HG03095 (cell line): ENCODE results near the gene METAP2.
"Not testable (repeated sequence)": the region's sequence is repeated elsewhere in the genome, so short reads cannot be mapped to it uniquely, and the experiment has no call there.

Source experiments
- ATAC-seq: cut with Tn5 transposase; IDR thresholded peaks from one replicate; pipeline ENCODE4 v1.9.1; 2021; ENCODE audit warnings: moderate library complexity; ENCODE audit not compliant: unreplicated experiment

METAP2 gene

DNA sequence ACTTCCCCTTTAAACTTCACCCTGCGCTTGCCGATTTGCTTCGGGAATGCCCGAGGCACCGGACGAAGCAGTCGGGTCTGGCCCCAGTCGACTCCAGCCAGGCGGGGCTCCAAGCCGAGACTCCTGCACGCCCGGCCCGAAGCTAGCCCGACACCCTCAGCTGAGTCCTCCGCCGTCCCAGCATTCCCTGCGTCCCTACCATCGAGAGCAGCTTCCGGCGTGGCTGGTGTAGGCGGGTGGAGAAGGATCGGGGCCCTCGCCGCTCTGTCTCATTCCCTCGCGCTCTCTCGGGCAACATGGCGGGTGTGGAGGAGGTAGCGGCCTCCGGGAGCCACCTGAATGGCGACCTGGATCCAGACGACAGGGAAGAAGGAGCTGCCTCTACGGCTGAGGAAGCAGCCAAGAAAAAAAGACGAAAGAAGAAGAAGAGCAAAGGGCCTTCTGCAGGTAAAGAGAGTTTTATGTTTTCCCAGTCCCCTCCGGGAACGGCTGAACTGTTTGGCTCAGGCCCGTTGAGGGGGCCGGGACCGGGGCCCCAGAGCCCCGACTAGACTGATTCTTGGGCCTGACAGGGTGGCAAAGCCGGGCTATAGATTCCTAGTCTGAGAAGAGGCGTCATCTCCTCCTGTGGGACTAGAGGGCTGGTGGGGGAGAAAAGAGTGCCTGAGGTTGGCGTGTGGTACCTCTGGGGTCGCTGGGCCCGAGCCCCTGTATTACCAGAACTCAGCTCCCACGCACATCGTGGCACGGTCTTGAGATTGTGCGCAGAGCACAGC is at the start of gene METAP2:
Gene METAP2, plus strand, starts transcription at position 269 of the 776 bp plus-strand sequence. Its CDS starts 28 bp downstream, at position 297.
- peak; percentile 98 for ATAC-seq

DNA sequence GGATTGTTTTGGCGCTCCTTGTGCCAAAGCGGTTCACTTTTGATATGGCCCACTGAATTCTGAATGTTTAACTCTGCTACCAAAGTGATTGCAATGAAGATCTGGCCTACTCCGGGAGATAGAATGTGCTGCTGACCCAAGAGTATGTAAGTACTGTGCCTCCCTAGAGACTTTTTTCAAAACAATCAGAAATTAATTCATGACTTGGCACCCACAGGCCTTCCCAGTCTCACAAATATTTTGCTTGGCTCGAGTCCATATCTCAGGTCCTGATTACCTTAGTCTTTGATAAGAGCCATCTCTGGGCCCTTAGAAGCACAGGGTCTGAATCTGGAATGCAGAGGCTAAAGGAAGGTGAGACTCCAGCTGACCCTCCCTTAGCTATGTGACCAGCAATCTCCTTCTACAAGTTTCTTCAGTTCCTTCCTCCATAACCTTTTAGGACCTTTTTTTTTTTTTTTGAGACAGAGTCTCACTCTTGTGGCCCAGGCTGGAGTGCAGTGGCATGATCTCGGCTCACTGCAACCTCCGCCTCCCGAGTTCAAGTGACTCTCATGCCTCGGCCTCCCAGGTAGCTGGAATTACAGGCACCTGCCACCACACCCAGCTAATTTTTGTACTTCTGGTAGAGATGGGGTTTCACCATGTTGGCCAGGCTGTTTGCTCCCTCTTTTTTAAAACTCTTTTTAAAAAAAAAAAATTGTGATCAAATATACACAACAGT is 49.5 kb upstream of the METAP2 start:
- no peak for ATAC-seq

DNA sequence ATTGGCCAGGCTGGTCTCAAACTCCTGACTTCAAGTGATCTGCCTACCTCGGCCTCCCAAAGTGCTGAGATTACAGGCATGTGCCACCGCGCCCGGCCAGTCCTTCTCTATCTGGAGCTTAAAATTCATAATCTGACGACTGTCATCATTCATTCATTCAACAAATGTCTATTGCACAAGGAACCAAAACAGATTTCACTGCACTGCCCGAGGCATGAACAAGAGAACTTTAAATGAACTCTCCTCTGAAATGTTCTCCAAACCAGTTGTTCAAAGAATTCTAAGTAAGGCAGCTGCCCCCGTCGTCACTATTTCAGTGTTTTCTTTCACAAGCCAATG is 44.8 kb upstream of the METAP2 start:
- no peak for ATAC-seq

DNA sequence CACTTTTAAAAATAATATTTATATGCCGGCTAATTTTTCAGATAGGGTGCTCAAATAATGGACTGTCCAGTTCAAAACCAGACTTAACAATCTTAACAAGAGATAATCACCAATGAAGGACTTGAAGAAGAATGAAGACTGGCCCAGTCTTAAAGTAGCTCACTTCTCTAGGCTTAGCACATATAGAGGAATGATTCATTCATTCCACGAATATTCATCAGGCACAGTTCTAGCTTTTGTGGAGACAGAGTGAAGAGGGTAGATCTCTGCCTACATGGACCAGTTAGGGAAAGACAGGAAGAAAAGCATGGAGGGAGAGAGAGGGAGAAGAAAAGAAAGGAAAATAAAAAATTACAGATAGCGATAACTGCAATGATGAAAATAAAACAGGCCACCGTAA is 42.8 kb upstream of the METAP2 start:
- ATAC-seq = no peak

DNA sequence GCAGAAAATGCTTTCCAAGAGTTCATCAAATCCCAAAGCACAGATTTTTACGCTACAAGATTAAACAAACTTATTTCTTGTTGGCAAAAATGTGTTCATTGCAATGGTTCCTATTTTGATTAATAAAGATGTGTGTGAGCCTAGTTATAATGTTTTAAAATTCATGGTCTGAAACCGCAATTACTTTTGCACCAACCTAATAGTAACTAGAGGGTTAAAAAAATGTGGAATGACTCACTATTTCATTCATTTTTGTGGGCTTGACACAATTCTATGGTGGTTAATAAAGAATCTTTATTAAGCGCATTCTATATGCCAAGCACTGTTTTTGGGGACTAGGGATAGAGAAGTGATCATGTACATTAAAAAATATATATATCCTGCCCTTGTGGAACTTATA is 38.6 kb upstream of the METAP2 start:
- ATAC-seq = no peak

DNA sequence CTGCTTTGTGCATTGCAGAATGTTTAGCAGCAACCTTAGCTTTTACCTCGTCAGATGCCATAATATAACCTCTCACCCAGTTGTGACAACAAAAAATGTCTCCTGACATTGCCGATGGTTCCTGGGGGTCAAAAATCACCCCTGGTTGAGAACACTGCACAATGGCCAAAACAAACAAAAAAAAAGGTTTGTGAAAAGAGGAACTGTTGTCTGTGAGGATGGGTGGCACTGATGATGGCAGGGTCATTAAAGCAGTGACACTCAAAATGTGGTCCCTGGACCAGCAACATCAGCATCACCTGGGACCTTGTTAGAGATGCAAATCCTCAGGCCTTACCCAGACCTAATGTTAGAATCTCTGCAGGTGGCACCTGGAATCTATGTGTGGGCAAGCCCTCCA is 36.4 kb upstream of the METAP2 start:
- no peak for ATAC-seq

DNA sequence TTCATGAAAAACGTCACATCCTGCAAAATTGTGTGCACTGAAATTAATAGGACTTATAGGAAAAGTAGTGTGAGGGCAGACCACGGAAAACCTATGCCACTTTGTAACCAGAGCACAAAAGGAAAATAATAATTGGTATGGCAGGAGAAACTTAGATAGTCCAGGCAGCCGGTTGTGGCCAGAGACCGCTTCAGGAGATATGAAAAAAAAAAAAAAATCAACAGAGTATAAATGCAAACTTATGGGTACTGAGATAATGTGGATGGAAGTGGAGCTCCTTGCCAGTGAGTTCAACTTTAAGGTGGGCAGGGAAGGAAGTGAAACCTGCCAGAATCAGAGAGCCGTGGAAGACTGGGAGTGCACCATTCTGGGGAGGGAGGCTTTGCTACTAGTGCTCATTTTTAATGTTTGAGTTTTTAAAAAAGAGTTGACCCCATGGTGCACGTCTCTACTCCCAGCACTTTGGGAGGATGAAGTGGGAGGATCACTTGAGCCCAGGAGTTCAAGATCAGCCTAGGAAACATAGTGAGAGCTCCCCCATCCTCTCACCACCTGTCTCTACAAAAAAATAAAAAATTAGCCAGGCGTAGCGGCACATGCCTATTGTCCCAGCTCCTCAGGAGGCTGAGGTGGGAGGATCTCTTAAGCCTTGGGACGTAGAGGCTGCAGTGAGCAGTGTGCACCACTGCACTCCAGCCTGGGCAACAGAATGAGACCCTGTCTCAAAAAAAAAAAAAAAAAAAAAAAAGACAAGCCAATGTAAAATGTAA is 34.3 kb upstream of the METAP2 start:
- ATAC-seq = no peak

DNA sequence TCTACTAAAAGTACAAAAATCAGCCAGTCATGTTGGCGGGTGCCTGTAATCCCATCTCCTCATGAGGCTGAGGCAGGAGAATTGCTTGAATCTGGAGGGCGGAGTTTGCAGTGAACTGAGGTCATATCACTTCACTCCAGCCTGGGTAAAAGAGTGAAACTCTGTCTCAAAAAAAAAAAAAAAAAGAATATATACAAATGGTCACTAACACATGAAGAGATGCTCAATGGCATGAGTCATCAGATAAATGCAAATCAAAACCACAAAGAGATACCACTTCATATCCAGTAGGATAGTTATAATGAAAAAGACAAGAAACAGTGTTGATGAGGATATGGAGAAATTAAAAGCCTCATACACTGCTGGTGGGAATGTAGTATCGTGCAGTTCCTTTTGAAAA is 33.6 kb upstream of the METAP2 start:
- ATAC-seq = no peak

DNA sequence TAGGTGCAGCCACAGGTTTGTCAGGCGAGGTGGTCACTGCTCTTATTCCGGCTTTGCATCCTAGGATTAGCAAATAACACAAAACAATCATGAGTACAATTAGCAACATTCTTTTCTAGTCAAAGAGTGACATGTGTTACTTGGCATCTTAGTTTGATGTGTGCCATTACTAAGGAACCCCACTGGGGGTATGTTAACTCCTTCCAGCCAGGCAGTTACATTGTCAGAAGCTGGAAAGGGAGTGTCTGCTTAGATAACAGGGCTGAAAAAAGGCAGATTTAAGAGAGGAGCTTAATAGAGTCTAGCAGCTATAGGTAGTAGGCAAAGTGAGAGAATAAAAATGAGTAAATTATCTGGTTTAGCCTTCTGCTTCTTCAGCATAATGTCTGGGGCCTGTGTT is 30.5 kb upstream of the METAP2 start:
- no peak for ATAC-seq

DNA sequence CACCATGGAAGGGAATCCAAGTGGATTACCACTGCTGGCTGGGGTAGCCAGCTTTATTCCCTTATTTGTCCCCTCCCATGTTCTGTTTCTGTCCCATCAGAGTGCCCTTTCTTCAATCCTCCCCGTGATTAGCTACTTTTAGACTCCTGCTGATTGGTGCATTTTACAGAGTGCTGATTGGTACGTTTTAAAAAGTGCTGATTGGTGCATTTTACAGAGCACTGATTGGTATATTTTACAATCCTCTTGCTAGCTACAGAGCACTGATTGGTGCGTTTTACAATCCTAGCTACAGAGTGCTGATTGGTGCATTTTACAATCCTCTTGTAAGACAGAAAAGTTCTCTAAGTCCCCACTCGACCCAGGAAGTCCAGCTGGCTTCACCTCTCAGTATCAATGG is 28.9 kb upstream of the METAP2 start:
- not testable (repeated sequence) for ATAC-seq

DNA sequence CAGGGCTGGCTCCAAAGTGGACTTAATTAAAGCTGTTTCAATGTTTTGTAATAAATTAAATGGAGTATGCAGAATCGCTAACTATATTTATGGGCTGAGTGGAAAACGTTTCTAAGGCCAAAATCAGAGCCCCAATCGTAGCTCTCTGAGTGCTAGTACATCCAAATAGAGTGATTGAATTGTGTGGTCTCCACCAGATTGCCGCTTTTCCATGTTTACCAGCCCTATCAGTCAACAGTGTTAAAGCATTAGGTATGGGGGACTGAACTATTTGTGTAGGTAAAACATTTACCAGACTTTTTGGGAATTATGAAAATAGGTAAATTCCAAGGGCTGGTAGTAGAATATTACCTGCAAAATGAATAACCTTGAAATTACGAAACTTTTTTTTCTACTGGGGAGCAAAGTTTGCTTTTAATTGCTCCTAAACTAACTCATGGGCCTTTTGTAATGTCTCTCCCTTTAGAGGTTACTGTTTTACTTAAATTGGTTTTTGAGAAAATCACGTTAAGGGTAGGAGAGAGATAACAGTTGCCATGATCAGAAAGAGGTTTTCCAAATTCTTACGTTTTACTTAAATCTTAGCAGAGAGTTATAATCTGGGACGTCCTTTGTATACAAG is 28.0 kb upstream of the METAP2 start:
- no peak for ATAC-seq

DNA sequence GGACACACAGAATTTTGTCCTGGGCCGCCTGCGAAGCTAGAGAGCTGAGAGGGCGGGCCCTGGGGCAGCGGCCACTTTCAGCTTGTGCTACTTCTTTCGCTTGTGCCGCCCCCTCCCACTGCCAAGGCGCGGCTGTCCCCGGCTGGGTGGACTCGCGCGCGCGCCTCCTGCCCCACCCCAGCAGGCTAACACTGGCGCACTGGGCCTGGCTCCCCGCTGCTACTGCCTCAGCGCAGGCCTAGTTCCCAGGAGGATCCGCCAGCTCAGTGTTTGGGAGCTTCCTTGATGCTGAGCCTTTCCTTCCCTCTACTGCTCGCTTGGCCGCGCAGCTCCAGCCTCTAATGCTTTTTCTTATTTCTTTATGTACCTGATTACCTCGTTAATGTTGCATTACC is 27.4 kb upstream of the METAP2 start:
- no peak for ATAC-seq

DNA sequence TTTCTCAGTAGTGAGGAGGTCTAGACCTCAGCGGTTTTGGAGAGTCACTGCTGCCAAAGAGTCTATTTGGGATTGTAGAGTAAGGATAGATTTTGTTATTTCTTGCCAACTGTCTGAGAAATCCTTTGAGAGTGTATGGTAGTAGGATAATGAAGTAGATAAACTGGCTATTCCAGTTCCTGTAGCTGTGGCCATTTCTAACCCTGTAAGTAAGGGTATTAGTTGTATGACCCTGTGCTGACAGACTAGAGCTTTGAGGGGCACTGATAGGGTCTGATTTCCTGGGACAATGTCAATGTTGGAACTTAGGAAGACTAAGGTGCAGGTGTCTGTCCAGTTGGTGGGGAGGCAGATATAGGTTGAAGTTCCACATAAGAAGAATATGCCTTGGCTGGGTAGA is 24.3 kb upstream of the METAP2 start:
- ATAC-seq = not testable (repeated sequence)

DNA sequence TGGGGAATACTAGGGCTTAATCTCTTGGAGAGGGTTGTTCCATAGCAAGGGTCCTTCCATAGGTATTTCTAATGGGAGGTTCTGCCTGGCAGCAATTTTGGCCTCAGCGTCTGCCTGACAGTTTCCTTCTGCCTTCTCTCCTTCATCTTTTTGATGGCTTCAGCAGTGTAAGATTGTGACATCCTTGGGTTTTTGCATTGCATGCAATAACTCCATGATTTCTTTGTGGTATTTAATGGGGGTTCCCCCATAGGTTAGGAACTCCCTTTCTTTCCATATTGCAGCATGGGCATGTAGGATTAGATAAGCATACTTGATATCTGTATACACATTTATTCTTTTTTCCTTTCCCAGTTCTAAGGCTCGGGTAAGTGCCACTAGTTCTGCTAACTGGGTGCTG is 21.5 kb upstream of the METAP2 start:
- not testable (repeated sequence) for ATAC-seq

DNA sequence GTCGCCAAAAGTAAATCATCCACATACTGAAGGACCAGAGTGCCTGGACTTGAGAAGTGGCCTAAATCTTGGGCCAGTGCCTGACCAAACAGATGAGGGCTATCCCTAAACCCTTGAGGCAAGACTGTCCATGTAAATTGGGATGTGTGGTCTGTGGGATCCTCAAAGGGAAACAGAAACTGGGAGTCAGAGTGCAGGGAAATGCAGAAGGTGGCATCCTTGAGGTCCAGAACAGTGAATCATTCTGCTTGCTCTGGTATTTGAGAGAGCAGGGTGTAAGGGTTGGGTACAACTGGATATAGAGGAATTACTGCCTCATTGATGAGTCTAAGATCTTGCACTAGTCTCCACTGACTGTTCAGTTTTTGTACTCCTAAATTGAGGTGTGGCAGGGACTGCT is 20.1 kb upstream of the METAP2 start:
- ATAC-seq = not testable (repeated sequence)

DNA sequence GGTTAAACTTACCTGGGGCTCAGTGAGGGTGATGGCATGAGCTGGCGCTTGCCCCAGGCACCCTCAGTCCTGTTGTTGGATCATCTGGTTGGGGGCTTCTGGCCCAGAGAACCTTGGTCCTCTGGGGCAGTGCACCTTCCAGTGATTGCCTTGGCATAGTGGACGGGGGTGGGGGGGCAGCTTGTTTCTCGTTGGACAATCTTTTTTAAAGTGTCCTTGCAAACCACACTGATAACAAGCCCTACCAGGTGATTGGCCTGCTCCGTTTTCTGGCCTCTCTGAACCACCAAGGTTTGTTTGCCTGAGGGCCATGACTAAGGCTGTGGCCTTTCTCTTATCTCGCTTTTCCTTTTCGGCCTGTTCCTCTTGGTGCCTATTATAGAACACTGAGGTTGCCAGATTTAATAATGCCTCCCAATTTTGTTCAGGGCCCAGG is 19.2 kb upstream of the METAP2 start:
- ATAC-seq = not testable (repeated sequence)

DNA sequence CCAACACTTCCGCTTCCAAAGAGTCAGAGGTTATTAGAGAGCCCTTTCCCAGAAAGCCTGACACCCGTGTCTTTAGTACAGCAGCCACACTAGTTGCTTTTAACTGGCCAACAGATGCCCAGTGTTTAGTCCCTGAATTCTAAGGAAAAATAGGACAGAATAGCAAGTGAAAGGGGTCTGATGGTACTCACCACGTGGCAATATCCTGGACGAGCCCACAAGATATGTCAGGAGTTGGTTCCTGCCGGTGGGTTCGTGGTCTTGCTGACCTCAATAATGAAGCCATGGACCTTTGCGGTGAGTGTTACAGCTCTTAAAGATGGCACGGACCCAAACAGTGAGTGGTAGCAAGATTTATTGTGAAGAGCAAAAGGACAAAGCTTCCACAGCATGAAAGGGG is 16.3 kb upstream of the METAP2 start:
- ATAC-seq = not testable (repeated sequence)

DNA sequence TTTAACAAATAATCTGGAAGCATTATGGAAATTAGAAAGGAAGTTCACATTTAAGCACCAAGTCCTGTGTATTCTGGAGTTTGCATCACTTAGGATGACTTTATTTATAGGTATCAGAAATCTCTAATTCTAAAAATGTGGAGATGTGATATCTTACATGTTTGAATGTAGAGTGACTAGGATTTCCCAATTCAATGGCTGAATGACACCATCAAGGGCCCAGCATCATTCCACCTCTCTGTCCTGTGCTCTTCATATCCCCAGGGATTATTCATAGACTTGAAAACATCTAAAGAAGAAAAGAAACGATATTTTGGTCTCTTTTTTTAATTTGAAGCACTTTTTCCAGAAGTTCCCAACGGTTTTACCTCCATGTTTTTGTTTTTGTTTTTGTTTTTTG is 15.2 kb upstream of the METAP2 start:
- no peak for ATAC-seq

DNA sequence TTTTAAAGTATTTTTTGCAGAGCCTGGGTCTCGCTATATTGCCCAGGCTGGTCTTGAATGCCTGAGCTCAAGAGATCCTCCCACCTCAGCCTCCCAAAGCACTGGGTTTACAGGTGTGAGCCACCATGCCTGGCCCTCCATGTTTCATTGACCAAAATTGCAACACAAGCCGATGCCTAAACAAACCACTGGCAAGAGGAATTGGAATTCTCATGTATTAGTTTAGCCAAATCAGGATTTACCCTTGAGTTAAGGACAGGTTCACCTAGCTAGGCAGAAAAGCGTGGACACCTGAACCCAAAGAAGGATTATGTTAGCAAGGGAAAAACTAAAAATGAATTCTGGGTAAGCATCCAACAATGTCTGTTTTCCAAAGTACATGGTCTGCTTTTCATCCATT is 14.6 kb upstream of the METAP2 start:
- ATAC-seq = no peak

DNA sequence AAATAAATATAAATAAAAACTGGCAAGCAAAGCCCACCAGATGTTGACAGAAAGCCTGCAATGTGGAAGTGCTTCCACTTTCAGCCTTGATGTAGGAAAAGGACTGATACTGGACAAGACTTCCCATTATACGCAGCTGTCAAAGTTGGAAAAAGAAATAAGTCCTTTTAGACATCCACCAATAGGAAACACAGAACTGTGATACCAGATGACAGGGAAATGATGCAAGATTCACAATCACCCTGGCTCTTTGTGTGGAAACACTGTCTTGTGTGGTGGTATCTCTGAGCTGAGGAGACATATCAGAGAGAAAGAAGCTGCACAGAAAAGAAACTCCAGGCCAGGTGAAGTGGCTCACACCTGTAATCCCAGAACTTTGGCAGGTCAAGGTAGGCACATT is 13.8 kb upstream of the METAP2 start:
- no peak for ATAC-seq

DNA sequence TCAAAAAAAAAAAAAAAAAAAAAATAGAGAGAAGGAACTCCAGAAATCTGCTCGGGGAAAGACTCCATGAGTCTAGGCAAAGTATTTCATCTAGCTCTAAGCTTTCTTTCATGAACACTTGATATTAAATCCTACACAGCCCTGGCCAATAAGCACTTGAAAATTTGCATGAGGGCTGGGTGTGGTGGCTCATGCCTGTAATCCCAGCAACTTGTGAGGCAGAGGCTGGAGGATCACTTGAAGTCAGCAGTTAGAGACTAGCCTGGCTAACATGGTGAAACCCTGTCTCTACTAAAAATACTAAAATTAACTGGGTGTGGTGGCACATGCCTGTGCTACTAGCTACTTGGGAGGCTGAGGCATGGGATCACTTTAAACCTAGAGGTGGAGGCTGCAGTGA is 13.1 kb upstream of the METAP2 start:
- ATAC-seq = no peak
